Measurements from ENCODE around the gene PBX1.

Gene PBX1

DNA sequence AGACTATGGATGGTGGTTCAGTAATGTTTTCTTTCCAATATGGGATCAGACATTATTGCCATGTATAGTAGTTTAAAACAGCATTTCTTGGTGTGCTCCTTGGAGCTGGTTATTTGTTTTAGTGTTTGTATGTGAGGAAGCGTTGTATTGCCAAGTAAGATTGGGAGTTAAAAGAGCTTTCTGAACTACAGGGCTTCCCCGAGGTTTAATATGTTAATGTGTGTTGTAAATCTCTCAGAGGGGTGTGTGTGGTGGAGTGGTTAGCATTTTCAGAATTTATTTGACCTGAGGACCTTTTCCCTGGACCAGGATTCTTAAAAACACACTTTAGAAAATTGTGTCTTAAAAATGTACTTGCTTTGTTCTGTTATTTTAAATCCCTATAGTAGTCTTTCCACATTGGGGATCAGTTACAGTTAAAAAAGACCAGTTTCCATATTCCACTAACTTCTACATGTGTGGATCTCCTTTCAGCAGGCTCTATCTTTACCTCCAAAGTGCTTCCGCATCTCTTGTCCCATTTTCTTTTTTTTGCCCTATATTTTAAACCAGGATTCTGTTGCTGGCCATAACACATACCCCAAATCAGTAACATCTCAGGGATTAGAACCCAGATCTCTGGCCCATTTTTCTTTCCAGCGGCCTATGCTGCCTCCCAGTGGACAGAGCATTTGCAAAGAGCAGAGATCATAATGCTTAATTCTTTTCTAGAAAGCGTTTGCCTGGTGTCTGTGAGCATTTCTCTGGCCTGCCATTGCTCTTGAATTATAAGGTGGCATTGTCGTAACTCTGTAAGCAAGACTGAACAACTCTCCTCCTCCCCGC, 58.6 kb downstream of the PBX1 start:
- no peak for DNase-seq (ENCODE audit: low read depth)

DNA sequence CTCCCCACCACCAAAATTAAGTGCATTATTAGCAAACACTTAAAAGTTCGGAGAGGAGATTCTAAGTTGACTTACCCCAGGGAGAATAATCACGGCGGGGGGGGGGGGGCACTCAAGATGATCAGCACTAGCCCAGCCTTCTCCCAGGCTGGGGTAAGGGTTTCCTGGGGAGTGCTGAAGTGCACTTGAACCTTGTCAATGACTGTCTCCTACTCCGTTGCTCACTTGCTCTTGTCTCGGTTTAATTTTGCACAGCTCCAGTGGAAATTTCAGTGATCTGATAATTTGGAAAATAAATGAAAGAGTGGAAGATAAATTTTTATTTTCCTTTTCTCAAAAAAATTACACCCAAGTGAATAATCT, 59.2 kb downstream of the PBX1 start:
- no peak for DNase-seq (ENCODE audit: low read depth)

- DNase-seq (ENCODE audit: low read depth), result no peak
Observed at GRCh38 chr1:164619006-164619784, 60.2 kb downstream of the PBX1 start.

DNA sequence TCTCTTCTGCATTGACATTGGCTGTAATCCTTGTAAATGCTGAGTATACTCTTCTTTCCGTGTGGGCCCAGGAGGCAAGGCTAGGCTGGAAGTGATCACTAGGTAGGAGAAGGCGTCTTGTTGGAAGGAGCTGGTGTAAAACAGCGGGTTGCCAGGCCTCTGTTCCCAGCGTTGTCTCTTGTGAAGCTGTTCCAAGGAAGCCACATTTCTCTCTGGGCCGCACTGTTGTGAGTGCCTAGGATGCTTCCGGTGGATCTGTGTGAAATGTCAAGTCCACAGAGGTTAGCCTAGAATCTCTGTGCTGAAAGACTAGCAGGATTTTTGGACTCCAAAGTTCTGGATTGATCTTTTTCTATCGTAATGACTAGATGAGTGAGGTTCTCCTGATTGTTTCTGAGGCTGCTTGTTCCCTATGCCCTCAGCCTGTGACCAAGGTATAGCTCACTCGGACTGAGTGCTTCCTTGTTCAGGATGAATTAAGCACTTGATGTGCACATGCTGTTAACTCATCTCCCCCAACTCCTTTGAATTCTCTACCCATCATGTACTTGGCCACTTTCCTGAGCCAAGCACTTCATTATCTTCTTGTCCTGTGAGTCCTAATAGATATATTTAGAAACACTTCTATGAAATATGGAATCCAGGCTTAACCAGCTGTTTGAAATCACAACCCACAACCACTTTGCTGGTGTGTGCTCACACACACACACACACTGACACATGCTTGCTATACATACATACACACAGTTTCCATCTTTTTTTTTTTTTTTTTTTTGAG, 63.3 kb downstream of the PBX1 start:
- DNase-seq (ENCODE audit: low read depth), result no peak

GRCh38 chr1:164623805-164624204, 64.8 kb downstream of the PBX1 start:
- DNase-seq (ENCODE audit: low read depth), result no peak

GRCh38 chr1:164624400-164624799, 65.4 kb downstream of the PBX1 start:
- no peak for DNase-seq (ENCODE audit: low read depth)

- DNase-seq (ENCODE audit: low read depth), result no peak
Observed at GRCh38 chr1:164625004-164625617, 66.1 kb downstream of the PBX1 start.

DNA sequence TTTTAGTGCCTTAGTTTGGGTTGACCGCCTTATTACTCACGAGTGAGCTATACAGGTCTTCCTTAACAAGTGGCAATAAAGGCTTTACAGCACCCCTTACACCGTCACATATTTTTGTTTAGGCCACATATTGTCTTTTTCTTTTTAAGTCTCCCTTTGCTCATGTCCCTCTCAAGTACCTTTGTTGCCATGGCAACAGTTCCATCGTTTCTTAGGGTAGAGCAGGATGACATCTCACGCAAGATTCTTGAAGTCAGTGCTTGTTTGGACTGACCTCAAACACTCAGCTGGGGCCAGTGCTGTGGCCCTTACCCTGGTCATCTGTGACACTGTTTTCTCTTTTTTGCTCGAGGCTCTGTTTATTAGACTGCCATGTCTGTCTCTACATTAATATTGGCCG, 69.8 kb downstream of the PBX1 start:
- no peak for DNase-seq (ENCODE audit: low read depth)

GRCh38 chr1:164629971-164630370, 71.0 kb downstream of the PBX1 start:
- DNase-seq (ENCODE audit: low read depth), result no peak

DNA sequence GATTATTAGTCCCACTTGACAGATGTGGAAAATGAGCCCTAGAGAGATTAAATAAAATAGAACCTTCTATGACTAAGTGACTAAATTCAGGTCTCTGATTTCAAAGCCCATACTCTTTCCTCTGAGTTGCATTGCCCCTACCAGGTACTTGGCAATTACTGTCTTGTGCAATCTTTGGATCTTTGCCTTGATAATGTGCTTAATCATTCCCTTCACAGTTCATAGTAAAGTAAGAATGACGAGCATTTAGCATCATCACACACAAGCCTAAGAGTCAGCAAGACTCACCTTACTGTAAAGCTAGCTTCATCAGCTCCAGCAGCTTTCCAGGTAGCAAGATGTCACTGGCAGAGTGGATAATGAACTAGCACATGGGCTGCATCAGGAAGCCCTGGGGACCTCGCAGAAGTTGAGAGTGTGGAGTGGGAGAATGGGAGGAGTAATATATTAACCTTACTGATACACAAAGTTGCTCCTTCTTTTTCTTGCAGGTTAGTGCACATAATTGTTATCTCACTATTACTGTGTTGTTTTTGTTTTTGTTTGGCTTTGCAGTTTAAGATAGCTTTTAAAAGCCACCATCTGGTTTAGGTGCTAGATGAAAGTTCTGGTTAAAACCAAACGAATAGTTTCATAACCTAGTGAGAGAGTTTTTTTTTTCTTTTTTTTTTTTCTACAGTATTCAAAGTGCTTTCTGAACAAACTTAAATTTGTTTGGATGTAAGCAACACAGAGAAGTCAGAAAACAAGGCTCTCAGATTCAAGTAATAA, 71.8 kb downstream of the PBX1 start:
- DNase-seq (ENCODE audit: low read depth), result no peak

- DNase-seq (ENCODE audit: low read depth), result no peak
Observed at GRCh38 chr1:164631751-164632150, 72.8 kb downstream of the PBX1 start.

DNA sequence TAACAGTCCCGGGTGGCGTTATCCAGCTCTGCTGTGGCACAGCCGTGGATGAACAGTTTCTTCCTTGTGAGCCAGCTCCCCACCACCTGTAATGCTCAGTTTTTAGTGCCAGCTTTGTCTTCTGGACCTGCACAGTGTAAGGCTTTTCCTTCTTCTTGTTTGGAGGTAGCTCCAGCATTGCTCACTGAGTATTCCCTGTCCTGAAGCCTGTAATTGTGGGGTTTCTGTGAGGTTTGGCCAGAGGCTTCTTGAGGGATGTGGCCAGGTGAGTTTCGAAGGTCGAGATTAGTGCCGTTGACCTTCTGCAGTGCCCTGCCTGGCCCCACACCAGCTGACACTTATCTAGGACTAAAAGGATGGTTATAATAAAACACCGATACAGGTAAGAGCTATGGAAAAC, 75.0 kb downstream of the PBX1 start:
- no peak for DNase-seq (ENCODE audit: low read depth)

DNA sequence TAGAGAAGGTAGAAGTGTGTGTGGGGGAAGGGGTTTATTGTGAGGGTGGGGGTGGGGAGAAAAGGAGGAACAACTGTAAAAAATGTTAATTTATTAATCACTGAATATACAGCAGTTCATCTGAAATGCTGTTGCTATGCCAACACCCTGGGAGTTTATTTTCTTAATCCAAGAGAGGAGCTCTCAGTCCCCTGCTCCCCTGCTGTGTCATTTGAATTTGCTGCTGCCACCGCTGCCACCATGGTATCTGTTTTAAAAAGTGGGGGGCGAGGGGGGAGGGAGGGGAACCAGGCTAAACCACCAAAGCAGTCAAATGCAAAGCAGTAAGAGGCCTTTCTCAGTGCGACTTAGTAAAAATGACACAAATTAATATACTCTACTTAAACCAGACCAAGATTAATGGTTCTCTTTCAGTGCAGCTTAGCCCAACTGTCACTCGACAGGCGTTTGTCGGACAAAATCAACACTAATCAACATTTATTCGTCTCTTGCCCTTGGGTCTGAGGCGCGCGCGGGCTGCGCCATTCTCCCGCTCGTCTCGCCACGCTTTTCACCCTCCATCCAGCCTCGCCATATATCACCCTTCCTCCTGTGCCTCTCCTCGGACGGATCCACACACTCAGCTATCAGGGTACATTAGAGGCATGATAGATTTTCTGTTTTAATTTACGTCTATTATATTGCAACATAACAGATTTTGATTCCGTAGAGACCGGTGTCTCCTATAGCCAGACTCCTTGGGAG, 76.2 kb downstream of the PBX1 start:
- DNase-seq (ENCODE audit: low read depth), result no peak

- no peak for DNase-seq (ENCODE audit: low read depth)
Observed at GRCh38 chr1:164635803-164636731, 77.1 kb downstream of the PBX1 start.

- no peak for DNase-seq (ENCODE audit: low read depth)
Observed at GRCh38 chr1:164636757-164637156, 77.8 kb downstream of the PBX1 start.

DNA sequence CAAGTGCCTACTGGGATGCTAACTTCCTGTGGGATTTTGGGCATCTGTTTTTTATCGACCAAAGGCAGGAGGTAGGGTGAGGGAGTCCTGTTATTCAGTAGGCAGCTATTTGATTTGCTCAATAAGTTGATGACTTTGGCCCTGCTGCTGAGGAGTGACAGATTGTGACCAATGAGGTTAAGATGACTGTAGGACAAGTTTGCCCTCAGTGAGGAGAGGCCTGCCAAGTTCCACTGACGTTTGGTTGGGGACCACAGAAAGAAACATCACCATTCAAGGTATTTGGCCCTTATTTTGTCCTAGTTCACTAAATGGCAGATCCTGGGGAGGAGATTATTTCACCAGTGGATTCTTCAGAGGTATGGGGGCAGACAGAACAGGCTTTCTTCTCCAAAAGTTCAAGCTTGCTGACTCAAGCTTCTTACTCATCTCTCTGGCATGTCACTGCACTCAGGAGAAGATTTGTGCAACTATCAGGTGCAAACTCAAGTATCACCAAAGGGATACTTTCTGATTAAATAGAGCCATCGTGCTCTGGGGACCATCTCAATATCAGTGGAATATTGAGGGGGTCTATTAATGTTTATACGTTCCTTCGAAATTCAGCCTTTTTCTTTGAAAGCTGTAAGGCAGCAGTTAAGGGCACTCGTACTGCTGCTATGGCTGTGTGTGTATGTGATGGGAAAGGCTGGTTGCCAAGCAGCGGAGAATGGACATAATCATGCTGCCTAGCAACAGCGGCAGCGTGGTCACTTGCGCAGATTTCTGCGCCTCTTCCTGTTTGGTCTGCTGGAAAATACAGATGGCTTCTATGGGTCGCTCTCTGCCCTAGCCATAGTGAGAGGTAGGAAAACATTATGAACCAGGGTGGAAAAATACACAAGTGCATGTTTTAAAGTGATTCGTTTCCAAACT, 78.7 kb downstream of the PBX1 start:
- no peak for DNase-seq (ENCODE audit: low read depth)

DNA sequence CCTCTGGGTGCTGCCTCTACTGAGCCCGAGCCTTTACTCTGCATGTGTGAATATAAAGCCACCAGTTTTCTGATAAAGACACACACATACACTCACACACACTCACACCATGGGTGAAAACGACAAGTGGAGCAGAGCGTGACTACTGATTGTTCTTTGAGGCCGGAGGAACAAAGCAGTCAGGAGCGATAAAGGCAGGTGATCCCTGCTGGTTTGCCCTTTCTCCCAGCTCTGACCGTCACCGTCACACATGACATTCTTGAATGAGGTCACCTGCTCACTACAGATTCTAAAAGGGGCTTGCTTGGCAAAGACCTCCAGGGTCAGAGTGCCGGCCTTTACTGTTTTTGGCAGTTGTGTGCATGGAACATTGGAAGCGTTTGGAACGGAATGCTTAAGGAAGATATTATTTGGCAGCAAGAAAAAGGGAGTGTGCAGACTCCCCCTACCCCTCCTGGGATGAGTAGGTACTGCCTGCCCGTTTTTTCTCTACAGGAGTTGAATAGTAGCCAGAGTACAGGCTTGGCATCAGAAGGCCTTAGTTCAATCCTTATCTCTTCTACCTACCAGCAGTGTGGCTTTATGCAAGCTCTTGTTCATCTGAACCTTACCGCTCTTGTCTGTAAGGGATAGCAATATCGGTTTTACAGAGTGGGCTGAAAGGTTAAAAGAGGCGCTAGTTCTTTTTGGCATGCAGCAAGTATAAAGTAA, 79.7 kb downstream of the PBX1 start:
- DNase-seq (ENCODE audit: low read depth), result no peak

Data from stimulated activated CD4-positive, alpha-beta T cell treated with anti-CD3 and anti-CD28 coated beads, Interleukin-2, amount 100 ng/mL, for 4 hours (primary cell).